Stimulated activated naive CD8-positive, alpha-beta T cell treated with anti-CD3 and anti-CD28 coated beads, Interleukin-15, Interleukin-2, amounts not matched to agents 100 ng/mL and 50 ng/mL, for 24 hours (primary cell): Measurements from ENCODE around the gene SEMA7A.

Experiments used
- H3K27ac Mint-ChIP-seq: one replicate; pipeline ENCODE4 v1.8.0; 2021; ENCODE audit warnings: mild to moderate bottlenecking, mixed read lengths
- H3K27me3 Mint-ChIP-seq: one replicate; pipeline ENCODE4 v1.8.0; 2021; ENCODE audit warnings: mixed read lengths
- H3K36me3 Mint-ChIP-seq: one replicate; pipeline ENCODE4 v1.8.0; 2021; ENCODE audit warnings: low read depth, mixed read lengths
- H3K4me1 Mint-ChIP-seq: one replicate; pipeline ENCODE4 v1.8.0; 2021; ENCODE audit warnings: low read depth, mixed read lengths
- H3K4me3 Mint-ChIP-seq: one replicate; pipeline ENCODE4 v1.8.0; 2021; ENCODE audit warnings: mild to moderate bottlenecking, mixed read lengths
- H3K9me3 Mint-ChIP-seq: one replicate; pipeline ENCODE4 v1.8.0; 2021; ENCODE audit warnings: mixed read lengths

Gene SEMA7A

DNA sequence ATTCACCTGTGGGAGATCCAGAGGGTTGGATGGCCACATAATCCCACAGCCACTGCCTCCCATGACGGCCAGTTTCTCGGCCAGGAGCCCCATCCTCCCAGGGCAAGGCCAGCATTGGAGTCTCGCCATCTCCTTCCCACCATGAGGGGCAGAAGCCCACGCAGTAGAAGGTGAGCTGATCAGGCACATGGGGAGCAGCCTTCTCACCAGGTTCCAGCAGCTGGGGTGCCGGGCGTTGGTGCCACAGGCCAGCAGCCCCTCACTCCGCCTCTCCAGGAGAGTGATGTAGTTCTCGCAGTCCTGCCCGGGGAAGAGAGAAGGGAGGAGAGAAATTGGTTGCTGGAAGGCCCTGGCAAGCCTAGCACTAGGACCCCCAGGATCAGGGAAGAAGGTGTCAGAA is 16.1 kb downstream of the SEMA7A start:
- H3K4me1 Mint-ChIP-seq, result peaks cover 69% of the 10 kb centered on the region
- H3K27me3 Mint-ChIP-seq, result no peaks in the 10 kb centered on the region
- no peaks in the 10 kb centered on the region for H3K9me3 Mint-ChIP-seq
- H3K36me3 Mint-ChIP-seq, result peaks cover 81% of the 10 kb centered on the region
- no peak overlapping the region for H3K4me3 Mint-ChIP-seq
- peak overlapping the region; percentile 68 for H3K27ac Mint-ChIP-seq

DNA sequence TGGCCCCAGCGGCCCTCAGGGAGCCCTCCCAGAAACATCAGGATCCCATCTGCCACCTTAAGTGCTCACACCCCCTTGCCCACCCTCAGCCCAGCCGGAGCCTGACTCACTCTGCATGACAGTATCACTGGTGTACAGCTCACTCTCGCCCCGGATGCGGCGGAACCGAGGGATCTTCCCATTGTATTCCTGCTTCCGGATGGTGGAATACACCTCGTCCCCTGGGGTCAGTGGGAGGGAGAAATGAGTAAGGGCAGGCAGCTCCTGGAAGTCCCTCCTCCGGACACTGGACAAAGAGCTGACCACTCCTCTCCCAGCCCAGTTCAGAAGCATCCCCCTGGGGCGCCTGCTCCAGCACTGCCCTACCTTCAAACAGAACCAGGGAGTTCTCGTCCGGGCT is 16.5 kb downstream of the SEMA7A start:
- Mint-ChIP-seq H3K4me1 (peaks cover 65% of the 10 kb centered on the region), H3K9me3 (no peaks in the 10 kb centered on the region), H3K36me3 (peaks cover 84% of the 10 kb centered on the region), H3K4me3 (no peak overlapping the region), H3K27me3 (no peaks in the 10 kb centered on the region), H3K27ac (peak overlapping the region; percentile 68)

DNA sequence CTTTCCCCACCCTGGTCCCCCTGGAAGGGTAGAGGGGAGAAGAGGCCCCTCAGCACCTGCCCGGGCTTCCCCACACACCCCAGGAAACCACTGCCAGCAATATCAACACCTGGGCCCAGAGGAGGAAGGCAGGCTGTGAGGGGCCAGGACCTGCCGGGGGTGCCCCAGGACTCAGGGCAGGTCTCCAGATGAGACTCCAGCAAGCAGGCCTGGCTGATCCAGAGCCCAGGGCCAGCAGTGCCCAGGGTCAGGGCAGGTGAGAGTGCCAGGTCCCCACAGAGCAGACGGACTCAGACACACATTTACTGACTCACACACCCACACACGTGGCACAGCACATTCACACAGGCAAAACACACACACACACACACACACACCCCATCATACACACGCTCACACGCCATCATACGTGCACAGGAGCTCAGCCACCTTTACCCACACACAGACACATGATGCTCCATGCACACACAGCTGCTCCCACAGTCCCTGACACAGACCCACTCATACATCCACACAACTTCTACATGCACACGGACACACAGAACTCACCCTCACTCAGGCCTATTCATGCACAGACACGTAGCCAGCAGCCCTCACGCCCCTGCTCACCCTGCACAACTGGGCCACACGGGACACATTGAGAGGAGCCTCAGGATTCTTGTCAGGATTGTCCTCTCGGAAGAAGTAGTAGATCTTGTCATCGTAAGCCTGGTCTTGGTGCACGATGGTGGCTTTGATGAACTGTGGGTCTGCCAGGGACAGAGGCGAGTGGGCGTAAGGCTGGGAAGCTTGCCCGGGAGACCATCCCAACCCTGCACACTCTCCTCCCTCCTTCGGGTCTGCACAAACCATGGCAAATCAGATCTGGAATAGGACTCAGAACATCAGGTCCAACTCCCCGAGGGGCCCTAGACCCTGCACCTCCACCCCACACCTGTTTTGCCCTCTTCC is 17.5 kb downstream of the SEMA7A start:
- peaks cover 85% of the 10 kb centered on the region for H3K36me3 Mint-ChIP-seq
- no peaks in the 10 kb centered on the region for H3K9me3 Mint-ChIP-seq
- H3K4me1 Mint-ChIP-seq, result peaks cover 64% of the 10 kb centered on the region
- no peaks in the 10 kb centered on the region for H3K27me3 Mint-ChIP-seq
- H3K4me3 Mint-ChIP-seq, result peak overlapping the region; percentile 17
- H3K27ac Mint-ChIP-seq, result peak overlapping the region; percentile 85

DNA sequence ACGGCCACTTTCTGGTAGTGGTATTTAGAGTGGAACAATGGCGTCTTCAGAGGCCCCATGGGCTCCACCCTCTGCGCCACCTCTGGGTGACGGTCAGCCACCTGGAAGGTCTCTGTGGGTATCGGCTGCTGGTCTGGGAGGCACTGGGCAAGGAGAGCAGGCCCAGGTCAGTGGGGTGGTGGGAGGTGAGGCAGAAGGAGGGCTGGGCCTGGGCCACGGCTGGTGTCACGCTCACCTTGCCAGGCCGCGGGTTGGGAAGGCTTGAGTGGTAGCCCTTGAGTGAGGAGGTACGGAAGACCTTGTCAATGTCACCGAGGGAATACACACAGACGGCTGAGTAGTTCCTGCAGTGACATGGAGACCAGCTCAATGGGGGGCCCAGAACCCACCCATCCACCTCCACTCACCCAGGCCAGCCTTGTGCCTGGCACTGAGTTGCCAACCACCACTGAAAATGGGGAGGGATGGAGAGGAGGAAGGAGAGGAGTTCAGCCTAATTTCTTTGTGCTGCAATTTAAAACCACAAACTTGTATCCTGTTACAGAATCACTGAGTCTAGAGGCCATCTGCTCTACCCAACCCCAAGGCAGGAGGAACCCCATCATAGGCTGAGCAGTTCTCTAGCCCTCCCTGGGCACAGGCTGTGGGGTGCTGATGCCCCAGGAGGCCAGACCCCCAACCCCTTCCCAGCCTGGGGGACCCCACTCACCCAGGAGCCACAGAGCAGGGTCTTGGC is 19.0 kb downstream of the SEMA7A start:
- Mint-ChIP-seq H3K27ac (peak overlapping the region; percentile 37), H3K4me1 (peaks cover 49% of the 10 kb centered on the region), H3K27me3 (no peaks in the 10 kb centered on the region), H3K4me3 (peak overlapping the region; percentile 2), H3K36me3 (peaks cover 86% of the 10 kb centered on the region), H3K9me3 (no peaks in the 10 kb centered on the region)

DNA sequence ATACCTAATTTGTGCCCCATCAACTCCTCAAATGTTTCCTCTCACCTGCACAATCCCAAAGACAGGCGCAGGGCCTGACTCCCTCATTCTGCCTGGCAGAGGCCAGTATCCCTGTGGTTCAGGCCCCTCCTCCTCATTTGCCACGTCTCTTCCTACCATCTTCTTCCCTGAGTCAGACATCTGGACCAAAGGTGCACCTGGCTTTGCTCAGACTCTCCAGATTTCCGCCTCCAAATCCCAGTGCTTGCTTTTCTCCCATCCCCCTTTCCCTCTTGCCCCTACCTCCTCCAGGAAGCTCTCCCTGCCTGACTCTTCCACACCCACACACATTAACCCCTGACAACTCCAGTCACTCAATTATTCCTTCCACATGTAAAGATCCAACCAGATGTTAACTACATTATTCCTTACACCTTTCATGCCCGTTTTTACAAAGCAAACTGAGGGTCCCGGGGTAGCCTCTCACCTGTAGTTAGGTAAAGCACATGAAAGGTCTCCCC is 19.6 kb downstream of the SEMA7A start:
- peaks cover 44% of the 10 kb centered on the region for H3K4me1 Mint-ChIP-seq
- H3K4me3 Mint-ChIP-seq, result no peak overlapping the region
- H3K36me3 Mint-ChIP-seq, result peaks cover 87% of the 10 kb centered on the region
- H3K9me3 Mint-ChIP-seq, result no peaks in the 10 kb centered on the region
- H3K27me3 Mint-ChIP-seq, result no peaks in the 10 kb centered on the region
- H3K27ac Mint-ChIP-seq, result peak overlapping the region; percentile 37

DNA sequence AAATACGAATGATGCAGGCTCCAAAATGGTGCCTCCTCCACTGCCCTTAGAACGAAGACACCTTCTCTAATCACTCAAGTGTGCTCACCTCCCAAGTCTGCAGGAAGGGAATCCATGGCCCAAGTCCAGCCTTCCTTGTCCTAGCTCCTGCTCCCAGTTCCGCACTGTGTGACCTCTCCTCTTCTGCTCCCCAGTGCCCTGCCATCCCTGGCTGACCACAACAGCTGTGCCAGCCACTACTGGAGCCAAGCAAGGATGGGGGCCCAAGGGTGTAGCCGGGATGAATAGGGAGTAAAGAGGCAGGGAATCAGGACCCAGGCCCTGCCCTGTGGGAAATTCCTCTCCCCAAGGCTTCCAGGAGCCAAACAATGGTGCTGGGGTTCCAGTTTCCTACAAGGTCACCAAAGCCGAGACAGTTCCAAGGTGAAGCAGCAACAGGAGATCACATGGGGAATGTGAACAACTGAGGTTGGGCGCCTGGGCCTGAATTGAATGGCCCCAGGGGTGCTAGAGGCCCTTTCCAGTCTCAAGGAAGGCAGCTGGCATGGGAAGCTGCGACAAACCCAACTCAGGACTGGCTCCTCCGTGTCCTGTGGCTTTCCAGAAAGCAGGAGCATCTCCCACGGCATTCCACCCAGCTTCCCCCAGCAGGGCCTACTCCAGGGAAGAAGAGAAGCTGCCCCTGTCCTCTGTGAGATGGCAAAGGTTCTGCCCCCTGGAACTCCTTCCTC is 20.2 kb downstream of the SEMA7A start:
- no peaks in the 10 kb centered on the region for H3K27me3 Mint-ChIP-seq
- no peak overlapping the region for H3K4me3 Mint-ChIP-seq
- no peaks in the 10 kb centered on the region for H3K9me3 Mint-ChIP-seq
- H3K4me1 Mint-ChIP-seq, result peaks cover 43% of the 10 kb centered on the region
- peak overlapping the region; percentile 66 for H3K27ac Mint-ChIP-seq
- peaks cover 87% of the 10 kb centered on the region for H3K36me3 Mint-ChIP-seq

DNA sequence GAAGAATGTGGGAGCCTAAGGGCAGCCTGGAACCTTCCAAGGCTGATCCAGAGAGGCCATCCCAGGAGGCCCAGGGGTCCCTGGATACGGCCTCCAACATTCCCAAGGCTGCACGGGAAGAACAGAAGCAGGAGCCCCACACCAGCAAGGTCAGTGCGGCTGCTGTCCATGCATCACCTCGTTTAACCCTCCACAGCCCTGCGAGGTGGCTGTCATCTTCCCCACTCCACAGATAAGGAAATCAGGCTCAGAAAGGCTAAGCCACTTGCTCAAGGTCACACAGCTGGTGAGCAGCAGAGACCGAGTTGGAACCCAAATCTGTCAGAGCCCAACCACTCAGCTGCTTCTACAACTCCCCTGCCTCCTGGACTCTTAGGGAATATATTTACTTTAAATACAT is 21.6 kb downstream of the SEMA7A start:
- Mint-ChIP-seq H3K9me3 (no peaks in the 10 kb centered on the region), H3K4me1 (peaks cover 48% of the 10 kb centered on the region), H3K27me3 (no peaks in the 10 kb centered on the region), H3K4me3 (no peak overlapping the region), H3K27ac (peak overlapping the region; percentile 58), H3K36me3 (peaks cover 76% of the 10 kb centered on the region)

DNA sequence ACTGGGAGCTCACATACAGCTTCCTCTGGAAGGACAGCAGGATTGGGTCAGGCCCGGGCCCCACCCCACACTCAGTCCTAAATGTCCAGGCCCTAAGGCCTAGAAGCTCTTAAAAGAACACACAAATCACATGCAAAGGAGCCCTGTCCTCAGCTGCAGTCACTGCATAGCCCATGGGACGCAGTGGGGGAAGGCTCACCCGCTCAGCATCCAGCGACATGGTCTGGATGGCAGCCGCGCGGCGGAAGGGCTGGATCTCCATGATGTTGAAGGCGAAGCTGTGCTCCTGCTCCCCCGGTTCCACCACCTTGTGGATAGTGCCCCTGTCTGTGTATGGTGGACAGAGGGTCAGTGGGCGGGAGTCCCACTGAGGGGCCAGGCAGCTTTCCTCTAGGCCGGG is 22.1 kb downstream of the SEMA7A start:
- Mint-ChIP-seq H3K27me3 (no peaks in the 10 kb centered on the region), H3K4me1 (peaks cover 52% of the 10 kb centered on the region), H3K36me3 (peaks cover 72% of the 10 kb centered on the region), H3K9me3 (no peaks in the 10 kb centered on the region), H3K27ac (peak overlapping the region; percentile 58), H3K4me3 (no peak overlapping the region)

DNA sequence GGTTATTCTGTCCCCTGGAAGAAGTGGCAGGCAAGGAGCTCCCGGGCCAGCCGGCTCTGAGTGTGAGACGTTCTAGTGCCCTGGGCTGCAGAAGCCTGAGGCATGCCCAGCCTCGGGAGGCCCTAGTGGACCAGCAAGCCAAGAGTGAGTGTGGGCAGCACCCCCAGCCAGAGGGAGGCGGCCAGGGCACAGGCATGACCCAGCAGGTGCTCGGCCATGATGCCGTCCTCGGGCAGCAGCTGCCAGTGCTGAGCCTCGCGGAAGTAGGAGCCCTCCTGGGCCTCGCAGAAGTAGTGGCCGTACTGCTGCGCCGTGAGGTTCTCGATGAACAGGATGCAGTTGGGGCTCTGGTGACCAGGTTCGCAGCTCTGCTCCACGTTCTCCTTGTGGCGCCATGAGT is 23.3 kb downstream of the SEMA7A start:
- peak overlapping the region; percentile 52 for H3K27ac Mint-ChIP-seq
- no peaks in the 10 kb centered on the region for H3K27me3 Mint-ChIP-seq
- no peaks in the 10 kb centered on the region for H3K9me3 Mint-ChIP-seq
- peaks cover 71% of the 10 kb centered on the region for H3K36me3 Mint-ChIP-seq
- peaks cover 56% of the 10 kb centered on the region for H3K4me1 Mint-ChIP-seq
- H3K4me3 Mint-ChIP-seq, result no peak overlapping the region

DNA sequence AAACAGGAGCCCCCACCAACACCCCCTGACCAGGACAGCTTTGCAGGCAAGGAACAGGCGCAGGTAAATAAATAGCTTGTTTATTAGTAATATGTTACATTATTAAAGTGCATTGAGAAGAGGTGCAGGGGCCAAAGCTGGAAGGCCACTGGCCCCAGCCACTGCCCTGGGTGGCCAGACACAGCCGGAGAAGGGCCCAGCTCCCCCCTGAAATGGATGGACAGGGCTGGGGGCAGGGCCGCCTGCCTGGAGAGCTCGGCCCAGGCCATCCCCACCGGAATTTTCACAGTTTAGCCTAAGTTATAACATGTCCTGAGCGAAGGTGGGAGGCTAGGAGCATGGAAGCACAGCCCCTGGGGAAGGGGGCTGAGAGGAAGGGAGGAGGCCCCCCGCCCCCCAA is 24.5 kb downstream of the SEMA7A start:
- Mint-ChIP-seq H3K27me3 (no peaks in the 10 kb centered on the region), H3K4me3 (no peak overlapping the region), H3K27ac (no peak overlapping the region), H3K9me3 (no peaks in the 10 kb centered on the region), H3K4me1 (peaks cover 62% of the 10 kb centered on the region), H3K36me3 (peaks cover 66% of the 10 kb centered on the region)

DNA sequence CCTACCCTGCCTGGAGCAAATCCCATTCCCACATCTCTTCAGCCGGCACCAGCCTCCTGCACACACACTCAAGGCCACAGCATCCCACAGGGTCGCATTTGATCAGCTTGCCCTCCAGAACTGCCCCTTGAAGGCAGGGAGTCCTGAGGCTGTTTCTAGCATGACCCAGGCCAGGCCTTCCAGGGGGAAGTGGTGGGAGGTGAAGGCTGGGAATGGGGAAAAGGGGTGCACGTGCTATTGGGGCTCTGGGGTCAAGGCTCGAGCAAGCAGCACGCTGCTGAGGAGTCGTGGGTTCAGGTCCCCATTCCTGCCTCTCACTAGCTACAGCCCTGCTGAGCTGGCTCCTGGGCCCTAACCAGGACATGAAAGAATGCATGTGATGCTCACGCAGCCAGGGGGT is 24.9 kb downstream of the SEMA7A start:
- Mint-ChIP-seq H3K27me3 (no peaks in the 10 kb centered on the region), H3K36me3 (peaks cover 63% of the 10 kb centered on the region), H3K9me3 (no peaks in the 10 kb centered on the region), H3K4me1 (peaks cover 62% of the 10 kb centered on the region), H3K27ac (peak overlapping the region; percentile 94), H3K4me3 (peak overlapping the region; percentile 1)

DNA sequence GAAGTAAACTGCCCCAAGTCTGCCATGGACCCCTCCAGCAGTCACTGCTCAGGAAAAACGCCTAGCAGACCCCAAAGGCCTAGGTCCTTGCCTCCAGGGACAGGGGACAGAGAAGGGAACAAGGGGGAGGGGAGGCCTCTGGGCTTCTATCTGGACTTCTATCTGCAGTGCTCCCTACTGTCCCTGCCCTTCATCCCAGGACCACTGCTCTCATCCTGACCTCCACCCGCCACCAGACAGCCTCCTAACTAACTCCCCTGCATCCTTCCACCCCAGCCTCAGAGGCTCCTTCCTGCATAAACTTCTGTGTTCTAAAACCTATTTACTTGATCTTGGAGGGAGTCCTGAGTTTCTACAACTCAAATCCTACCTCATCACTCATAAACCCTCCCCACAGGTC is 25.4 kb downstream of the SEMA7A start:
- Mint-ChIP-seq H3K27me3 (no peaks in the 10 kb centered on the region), H3K27ac (peak overlapping the region; percentile 94), H3K9me3 (no peaks in the 10 kb centered on the region), H3K4me3 (peak overlapping the region; percentile 1), H3K4me1 (peaks cover 67% of the 10 kb centered on the region), H3K36me3 (peaks cover 62% of the 10 kb centered on the region)

DNA sequence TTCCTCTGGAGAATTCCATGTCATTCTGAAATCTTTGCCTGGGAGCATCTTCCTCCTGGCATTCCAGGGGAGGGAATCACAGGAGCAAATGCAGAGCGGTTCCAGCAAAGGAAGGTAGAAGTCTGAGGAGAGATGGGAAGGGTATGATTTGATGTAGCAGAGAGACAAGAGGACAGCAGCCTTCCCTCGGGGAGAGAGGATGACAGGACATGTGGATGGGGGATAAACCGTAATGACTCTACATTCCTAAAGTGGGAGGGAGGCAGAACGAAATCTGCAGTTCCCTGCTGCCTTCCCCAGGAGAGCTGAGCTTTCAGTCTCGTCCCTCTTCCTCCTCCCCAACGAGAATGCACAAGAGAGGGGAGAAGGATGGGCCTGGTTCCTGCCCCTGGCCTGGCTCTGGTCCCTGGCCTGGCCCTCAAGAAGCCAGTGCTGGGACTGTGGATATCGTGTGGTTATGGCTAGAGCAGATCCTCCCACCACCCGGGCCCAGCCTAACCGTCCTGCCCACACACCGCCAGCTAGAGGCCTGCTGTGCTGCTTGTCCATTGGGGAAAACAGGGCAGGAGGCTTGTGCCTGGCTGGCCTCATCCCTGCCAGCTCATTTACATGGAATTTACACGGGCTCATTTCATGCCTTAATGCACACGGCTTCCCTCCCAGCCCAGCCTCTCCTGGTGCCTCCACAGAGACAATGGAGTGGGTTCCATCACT is 26.6 kb downstream of the SEMA7A start:
- peaks cover 73% of the 10 kb centered on the region for H3K4me1 Mint-ChIP-seq
- peak overlapping the region; percentile 94 for H3K27ac Mint-ChIP-seq

DNA sequence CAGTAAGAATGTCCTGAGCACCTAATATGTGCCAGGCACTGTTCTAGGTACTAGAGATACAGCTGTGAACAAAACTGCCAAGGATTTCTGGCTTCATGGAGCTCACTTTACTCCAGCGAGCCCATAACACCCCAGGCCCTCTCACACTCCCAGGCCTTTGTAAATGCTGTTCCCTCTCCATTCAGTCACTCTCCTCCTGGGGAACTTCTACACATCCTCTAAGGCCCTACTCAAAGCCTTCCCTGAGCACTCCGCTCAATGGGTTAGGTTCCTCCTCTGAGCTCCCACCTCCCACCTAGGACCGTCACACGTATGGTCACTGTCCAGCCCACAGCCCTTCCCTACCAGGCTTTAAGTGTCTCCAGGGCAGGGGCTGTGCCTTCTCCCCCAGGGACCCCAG is 27.2 kb downstream of the SEMA7A start:
- Mint-ChIP-seq H3K4me1 (peaks cover 75% of the 10 kb centered on the region), H3K4me3 (peak overlapping the region; percentile 5), H3K27ac (peak overlapping the region; percentile 94)

More for the DNA sequence above, 26.6 kb downstream of the SEMA7A start:
- H3K27me3 Mint-ChIP-seq, result no peaks in the 10 kb centered on the region
- H3K4me3 Mint-ChIP-seq, result no peak overlapping the region
- H3K36me3 Mint-ChIP-seq, result peaks cover 50% of the 10 kb centered on the region
- no peaks in the 10 kb centered on the region for H3K9me3 Mint-ChIP-seq

More for the DNA sequence above, 27.2 kb downstream of the SEMA7A start:
- Mint-ChIP-seq H3K9me3 (no peaks in the 10 kb centered on the region), H3K36me3 (peaks cover 44% of the 10 kb centered on the region), H3K27me3 (no peaks in the 10 kb centered on the region)
